HG03039 (cell line): ENCODE data around the gene MTFR2.

Source experiments
- ATAC-seq: cut with Tn5 transposase; IDR thresholded peaks from one replicate; pipeline ENCODE4 v1.9.1; 2021; ENCODE audit warnings: mild to moderate bottlenecking, moderate library complexity; ENCODE audit not compliant: unreplicated experiment

Gene MTFR2

DNA sequence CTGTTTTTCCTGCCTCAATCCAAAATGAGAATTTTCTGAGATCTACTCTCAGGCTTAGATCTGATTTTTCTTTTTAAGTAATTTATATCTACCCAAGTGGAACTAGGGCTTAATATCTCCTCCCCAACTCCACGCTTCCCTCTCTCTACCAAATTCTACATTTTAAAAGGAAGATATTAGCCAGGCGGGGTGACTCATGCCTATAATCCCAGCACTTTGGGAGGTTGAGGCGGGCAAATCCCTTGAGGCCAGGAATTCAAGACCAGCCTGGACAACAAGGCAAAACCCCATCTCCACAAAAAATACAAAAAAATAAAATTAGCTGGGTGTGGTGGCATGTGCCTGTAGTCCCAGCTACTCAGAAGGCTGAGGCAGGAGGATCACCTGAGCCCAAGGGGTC, 61.0 kb downstream of the MTFR2 start:
- ATAC-seq = no peak

DNA sequence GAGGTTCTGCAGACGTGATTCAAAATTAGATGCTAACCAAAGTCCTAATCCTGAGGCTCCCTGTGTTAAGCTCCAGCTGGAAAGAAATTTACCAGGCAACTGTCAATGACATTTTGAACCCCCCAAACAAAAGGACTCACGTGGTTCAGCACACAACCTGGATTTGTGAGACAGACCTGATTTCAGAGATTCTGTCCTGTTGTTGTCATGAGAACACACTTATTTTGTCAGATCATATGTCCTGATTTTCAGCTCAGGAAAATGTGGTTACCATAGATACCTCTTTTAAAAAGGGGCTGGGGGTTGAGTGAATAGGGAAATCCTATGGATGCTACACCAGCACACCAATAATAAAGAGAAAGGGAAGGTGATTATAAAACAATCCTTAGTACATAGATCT, 61.6 kb downstream of the MTFR2 start:
- no peak for ATAC-seq

GRCh38 chr6:136186363-136186762, 63.7 kb downstream of the MTFR2 start:
- no peak for ATAC-seq

- no peak for ATAC-seq
Measured at GRCh38 chr6:136184738-136185137, 65.4 kb downstream of the MTFR2 start.

GRCh38 chr6:136181861-136182260, 68.2 kb downstream of the MTFR2 start:
- no peak for ATAC-seq

DNA sequence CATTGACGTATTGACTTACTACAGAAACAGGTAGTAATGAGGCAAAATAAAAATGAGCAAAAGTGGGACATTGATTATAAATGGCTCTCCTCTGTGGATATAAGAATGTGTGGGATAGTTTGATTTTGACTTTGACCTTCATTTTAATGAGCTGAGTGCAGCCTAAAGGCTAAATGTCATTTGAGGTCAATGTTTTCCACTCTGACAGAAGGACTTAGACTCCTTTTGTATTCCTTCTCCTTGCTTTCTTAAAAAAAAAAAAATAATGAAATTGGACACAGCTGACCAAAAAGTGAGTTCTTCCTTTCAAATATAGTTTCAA, 68.6 kb downstream of the MTFR2 start:
- no peak for ATAC-seq
